NOMO-1 (cell line): ENCODE measurements around the gene TRIOBP.

Experiments
- DNase-seq, 2 experiments: peaks; one replicate each; lab custom pipeline; 2025; ENCODE audit not compliant: unreplicated experiment in 2 of 2; lab: John Stamatoyannopoulos, UW

Gene TRIOBP

DNA sequence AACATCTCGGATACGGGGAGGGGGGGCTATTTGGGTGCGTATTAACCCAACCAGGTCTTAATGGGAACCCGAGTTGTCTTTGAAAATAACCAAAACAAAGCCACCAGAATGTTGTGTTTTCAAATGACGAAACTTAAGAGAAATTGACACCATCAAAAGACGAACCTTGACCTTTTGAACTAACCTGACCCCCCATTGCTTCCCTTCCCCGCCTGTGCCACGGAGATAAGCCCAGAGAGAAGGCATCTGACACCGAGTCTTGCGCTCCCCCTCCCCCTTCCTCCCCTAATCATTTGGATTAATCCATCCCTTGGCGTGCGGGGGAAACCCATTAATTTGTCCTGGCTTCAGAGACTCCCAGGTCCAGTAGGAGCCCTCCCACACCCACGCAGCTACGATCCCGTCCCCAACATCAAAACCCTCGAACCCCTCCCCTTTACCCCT is 106.4 kb downstream of the TRIOBP start:
- no peak for DNase-seq

DNA sequence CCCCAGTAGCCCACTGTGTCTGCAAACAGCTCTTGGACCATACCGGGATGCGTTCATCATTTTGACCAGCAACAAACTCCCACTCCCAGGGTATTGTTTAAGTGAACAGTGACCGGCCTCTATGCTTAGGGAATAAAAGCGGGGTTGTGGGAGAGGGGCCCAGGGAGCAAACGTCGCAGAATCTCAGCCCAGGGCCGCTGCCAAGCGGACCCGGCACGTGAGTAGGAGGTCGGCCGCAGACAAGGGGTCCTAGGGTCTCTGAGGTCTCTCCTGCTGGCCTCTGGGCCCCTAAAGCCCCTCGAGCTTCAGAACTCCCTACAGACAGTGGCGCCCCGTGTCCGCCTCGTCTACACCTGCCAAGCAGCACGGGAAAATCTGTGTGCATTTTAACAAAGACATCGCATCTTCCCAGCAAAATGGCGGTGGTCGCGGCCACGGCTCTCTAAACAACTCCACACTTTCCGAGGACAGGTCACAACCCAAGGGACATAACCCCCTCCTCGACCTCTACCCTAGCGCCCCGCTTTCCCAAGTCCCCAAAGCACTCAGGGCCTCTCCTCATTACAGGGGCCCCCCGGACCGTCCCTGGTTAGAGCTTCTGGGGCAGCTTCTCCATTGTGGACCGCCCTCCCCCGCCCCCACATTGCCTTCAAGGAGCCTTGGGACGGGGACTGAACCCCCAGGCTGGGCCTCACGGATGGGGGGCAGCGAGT is 106.9 kb downstream of the TRIOBP start:
- DNase-seq: no peak

DNA sequence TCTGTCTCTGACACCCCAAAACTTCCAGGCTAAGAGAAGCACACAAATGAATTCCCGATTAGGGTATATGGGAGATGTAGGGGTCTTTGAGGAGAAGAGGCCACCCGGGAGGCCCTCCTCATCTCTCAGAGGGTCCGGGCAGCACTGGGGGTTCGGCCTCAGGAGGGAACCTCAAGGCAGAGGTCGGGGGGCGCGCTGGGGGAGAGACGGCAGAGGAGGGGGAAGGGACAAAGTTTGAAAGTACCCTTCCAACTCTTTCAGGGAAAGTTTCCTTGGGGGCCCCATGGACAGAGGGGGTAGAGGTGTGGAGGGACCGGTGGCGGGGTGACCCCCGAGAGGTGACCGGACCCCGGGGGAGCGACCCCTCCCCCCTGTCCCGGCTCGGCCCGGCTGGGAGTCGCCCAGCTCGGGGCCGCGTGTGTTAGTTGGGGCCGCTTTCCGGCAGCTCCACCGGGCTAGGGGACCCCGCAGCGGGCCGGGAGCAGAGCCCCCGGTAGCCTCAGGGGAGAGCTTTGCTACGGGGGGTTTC is 107.6 kb downstream of the TRIOBP start:
- no peak for DNase-seq

DNA sequence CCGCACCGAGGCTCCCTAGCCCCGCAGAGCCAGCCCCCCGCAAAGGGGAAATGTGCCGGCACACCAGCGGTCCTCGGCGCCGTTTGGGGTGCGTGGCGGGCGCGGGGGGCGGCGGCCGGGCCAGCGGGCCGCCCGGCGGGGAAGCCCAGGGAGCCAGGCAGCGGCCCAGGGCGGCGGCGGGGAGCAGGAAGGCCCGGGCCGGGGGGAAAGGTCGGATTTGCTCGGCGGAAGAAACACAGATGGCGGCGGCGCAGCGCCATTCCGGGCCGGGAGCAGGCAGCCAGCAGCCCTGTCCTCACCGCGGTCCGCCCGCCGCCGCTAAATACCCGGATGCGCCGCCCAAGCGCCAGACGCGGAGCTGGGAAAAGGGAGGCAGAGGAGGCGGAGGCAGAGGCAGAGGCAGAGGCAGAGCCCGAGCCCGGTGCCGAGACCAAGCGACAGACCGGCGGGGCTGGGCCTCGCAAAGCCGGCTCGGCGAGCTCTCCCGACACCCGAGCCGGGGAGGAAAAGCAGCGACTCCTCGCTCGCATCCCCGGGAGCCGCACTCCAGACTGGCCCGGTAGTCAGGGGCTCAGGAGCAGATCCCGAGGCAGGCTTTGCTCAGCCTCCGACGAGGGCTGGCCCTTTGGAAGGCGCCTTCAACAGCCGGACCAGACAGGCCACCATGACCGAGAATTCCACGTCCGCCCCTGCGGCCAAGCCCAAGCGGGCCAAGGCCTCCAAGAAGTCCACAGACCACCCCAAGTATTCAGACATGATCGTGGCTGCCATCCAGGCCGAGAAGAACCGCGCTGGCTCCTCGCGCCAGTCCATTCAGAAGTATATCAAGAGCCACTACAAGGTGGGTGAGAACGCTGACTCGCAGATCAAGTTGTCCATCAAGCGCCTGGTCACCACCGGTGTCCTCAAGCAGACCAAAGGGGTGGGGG is 108.3 kb downstream of the TRIOBP start:
- peak; percentile 50 to 74 for DNase-seq

DNA sequence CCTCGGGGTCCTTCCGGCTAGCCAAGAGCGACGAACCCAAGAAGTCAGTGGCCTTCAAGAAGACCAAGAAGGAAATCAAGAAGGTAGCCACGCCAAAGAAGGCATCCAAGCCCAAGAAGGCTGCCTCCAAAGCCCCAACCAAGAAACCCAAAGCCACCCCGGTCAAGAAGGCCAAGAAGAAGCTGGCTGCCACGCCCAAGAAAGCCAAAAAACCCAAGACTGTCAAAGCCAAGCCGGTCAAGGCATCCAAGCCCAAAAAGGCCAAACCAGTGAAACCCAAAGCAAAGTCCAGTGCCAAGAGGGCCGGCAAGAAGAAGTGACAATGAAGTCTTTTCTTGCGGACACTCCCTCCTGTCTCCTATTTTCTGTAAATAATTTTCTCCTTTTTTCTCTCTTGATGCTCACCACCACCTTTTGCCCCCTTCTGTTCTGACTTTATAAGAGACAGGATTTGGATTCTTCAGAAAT is 109.0 kb downstream of the TRIOBP start:
- no peak for DNase-seq

DNA sequence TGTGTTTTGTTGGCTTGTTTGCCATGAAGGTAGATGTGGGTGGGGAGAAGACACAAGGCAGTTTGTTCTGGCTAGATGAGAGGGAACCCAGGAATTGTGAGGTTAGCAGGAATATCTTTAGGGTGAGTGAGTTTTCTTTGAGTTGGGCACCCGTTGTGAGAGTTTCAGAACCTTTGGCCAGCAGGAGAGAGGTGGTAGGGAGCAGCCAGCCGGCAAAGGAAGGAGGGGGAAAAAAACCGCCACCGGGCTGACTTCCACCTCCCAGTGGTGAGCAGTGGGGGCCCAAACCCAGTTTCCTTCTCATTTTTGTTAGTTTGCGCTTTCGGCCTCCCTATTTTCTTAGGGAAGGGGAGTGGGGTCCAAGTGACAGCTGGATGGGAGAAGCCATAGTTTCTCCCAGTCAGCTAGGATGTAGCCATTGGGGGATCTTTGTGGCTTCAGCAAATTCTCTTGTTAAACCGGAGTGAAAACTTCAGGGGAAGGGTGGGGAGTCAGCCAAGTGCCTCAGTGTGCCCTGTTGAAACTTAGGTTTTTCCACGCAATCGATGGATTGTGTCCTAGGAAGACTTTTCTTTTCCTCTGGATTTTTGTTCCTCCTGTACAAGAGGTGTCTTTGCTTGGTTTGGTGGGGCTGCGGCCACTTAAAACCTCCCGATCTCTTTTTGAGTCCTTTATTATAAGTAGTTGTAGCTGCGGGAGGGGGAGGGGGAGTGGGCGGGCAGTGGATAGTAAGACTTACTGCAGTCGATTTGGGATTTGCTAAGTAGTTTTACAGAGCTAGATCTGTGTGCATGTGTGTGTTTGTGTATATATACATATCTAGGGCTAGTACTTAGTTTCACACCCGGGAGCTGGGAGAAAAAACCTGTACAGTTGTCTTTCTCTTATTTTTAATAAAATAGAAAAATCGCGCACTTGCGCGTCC is 109.8 kb downstream of the TRIOBP start:
- DNase-seq: peak; percentile 34 to 48

DNA sequence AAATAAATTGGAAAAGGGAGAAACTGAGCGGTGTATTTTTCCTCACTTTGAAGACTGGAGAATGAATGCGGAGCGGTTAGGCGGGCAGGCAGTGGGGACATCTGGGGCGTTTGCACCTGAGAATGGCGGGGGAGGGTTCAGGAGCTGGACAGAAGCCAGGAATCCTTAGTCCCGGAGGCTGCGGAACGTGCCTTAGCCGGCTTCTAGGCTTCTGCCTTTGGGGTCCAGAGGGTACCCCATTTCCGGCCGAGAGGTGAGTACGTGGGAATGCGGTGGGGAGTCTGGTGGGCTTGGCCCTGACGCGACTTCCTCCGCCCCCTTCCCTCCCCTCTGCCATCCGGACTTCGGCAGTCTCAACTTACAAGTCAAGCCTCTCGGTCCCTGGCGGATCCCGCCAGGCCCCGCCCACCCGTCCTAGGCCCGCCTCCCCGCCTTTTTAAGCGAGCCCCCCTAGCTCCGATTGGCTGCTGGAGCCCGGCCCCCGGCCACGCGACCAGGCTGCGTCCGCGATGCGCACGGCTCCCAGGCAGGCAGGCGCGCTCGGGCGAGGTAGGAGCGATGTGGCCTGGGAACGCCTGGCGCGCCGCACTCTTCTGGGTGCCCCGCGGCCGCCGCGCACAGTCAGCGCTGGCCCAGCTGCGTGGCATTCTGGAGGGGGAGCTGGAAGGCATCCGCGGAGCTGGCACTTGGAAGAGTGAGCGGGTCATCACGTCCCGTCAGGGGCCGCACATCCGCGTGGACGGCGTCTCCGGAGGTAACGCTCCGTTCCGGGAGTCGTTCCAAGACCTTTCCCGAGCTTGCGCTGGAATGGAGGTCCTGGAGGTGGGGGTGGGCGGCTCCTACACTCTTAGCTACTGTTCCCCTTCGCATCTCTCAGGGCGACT is 110.8 kb downstream of the TRIOBP start, which contains the start of gene GCAT:
Gene GCAT, plus strand, starts transcription at position 525 of the 884 bp plus-strand sequence. Its CDS starts 34 bp downstream, at position 559.
- DNase-seq: peak; percentile 92 to 96

DNA sequence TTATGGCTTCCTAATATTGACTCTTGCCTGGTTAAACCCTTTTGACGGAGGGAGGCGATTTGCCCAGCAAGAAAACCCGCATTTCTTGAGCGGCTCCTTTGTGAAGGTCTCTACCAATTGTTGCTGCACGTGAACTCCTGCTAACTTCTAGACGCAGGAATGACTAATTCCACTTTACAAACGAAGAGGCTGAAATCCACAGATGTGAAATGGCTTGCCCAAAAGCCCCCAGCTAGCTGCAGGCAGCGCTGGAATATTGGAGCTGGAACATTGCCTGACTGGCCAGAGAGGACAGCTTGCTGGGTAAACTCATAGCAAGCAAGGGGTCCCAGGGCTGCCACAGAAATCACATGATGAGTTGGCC is 111.4 kb downstream of the TRIOBP start:
- DNase-seq: no peak

DNA sequence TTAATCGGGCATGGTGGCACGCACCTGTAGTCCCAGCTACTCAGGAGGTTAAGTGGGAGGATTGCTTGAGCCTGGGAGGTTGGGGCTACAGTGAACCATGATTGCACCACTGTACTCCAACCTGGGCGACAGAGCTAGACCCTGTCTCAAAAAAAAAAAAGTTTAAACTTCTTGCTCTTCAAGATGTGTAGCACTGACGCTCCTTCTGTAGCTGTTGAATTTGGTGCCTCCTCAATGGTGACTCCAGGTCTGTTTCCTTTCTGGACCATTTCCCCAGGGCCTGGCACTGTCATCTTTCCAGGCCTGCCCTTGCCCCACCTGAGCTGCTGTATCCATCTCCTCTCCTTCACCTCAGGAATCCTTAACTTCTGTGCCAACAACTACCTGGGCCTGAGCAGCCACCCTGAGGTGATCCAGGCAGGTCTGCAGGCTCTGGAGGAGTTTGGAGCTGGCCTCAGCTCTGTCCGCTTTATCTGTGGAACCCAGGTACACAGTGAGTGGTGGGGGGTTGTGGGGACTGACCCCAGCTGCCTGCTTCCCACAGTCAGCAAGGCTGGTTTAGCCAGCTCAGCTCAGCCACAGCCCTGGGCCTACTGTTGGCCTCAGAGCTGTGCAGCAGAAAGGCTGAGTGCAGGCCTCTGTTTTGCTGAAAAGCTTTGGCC is 113.0 kb downstream of the TRIOBP start:
- DNase-seq: no peak

DNA sequence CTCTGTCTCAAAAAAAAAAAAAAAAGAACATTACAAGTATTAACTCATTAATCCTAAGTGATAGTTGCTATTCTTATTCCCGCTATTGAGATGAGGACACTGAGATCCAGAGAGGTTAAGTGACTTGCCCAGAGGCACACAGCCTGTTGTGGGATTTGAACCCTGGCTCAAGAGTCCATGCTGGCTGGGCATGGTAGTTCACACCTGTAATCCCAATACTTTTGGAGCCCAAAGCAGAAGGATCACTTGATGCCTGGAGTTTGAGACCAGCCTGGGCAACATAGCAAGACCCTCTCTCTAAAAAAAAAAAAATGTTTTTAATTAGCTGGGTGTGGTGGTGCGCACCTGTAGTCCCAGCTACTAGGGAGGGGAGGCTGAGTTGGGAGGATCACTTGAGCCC is 115.0 kb downstream of the TRIOBP start:
- DNase-seq: no peak

DNA sequence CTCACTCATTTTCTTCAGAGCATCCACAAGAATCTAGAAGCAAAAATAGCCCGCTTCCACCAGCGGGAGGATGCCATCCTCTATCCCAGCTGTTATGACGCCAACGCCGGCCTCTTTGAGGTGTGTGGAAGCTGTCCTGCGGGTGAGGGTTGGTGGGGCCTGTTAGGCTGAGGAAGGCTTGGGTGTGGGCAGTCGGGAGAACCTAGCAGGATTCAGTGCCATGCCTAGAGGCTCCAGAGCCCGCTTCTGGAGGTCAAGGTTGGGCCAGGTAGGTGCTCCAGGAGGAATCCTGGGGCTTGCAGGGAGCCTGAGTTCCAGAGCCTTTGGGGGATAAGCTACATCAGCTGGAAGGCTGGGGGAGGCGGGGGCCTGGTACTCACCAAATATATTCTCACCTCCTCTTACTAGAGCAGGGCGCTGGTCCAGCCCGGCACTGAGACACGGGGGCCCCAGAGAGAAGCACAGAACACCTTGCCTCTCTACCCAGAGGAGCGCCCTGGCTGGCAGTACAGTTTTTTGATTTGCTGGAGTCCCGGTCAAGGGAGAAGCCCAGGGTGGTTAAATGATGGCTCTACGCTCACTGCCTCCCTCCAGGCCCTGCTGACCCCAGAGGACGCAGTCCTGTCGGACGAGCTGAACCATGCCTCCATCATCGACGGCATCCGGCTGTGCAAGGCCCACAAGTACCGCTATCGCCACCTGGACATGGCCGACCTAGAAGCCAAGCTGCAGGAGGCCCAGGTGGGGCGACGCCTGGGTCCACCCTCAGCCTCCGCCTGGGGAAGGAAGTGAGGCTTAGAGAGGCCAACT is 116.2 kb downstream of the TRIOBP start:
- no peak for DNase-seq

DNA sequence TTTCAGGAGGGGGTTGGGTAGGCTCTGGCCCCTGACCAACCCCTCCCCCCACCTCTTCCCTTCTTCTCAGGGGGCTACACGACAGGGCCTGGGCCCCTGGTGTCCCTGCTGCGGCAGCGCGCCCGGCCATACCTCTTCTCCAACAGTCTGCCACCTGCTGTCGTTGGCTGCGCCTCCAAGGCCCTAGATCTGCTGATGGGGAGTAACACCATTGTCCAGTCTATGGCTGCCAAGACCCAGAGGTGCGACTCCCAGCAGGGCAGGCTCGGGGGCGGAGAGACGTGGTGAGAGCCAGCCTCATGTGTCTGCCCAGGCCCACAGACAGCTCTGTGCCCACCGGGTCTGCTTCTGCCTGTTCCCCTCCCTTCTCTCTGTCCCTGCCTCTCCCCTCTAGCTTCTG is 118.7 kb downstream of the TRIOBP start:
- DNase-seq: no peak

DNA sequence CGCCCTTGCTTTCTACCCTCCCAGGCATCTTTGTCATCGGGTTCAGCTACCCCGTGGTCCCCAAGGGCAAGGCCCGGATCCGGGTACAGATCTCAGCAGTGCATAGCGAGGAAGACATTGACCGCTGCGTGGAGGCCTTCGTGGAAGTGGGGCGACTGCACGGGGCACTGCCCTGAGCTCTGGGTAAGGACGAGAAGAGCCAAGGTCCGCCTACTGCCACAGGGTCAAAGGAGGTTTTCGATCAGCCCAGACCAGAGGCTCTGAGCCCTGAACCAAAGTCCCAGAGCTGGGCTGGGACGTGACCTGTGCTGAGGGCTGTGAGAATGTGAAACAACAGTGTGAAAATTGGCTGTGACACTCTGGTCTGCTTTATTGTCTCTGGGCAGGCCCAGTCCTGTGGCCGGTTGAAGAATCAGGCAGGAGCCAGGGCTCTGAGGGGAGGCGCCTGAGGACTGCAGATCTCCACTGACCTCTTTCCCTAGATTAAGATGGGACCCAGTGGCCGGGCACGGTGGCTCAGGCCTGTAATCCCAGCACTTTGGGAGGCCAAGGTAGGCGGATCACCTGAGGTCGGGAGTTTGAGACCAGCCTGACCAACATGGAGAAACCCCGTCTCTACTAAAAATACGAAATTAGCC is 119.8 kb downstream of the TRIOBP start:
- DNase-seq: no peak

DNA sequence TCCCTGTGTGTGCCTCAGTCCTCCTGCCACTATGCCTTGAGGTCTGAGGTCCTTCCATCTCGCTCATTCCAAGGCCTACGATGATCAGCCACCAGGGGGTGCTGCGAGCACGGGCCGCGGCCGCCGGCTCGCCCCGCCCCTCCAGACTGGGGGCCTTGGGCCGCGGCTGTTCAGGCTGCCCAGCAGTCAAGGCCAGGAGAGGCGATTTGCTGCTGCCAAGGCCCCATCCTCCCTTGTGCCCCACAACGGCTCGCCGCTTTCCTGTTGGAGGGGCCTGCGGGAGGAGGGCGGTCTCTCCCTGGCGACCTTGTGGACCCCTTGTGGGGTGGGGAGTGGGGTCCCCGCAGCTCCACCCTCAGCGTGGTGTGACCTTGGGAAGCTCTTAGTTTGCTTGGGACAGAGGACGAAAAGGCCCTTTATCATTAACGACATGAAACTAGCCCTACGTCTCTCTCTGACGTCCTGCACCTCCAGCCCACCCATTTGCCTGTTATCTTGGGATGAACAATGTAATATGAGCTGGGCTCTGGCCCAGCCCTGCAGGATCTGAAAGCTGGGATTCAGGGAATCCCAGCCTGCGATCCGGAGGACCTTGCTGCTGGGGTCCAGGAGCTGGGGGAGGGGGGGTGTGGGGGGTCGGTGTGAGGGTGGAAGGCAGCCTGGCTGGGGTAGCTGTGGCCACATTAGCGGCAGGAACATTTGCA is 121.0 kb downstream of the TRIOBP start:
- peak; percentile 72 to 81 for DNase-seq

DNA sequence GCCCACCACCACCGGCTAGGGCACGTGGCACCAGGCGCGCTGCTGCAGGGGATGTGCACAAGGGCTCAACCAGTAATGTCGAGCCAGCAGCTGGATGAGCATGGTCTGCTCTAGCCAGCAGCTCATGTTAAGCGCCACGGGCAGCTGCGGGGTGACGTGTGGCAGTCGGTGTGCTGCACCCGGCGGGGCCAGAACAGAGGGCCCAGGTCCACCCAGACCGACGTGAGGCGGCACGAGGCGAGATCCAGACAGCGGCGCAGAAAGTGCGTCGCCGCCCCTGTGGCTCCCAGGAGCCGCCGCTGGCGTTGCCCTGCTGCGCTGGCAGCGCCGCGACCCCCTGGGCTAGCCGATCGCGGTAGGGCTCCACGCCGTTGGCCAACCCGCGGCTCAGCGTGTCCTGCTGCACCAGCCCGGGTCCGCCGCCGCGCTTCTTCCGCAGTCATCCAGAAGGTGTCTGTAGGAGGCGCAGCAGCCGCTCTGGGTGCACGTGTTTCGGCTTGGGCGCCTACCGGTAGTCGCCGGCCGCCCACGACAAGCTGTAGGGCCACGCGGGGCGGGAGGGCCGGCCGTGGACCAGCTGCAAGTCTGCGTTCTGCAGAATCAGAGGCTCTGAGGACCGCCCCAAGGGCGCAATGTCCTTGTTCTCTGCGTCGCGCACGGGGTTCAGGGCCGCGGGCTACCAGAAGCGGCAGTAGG is 121.7 kb downstream of the TRIOBP start:
- DNase-seq: peak; percentile 22 to 47

DNA sequence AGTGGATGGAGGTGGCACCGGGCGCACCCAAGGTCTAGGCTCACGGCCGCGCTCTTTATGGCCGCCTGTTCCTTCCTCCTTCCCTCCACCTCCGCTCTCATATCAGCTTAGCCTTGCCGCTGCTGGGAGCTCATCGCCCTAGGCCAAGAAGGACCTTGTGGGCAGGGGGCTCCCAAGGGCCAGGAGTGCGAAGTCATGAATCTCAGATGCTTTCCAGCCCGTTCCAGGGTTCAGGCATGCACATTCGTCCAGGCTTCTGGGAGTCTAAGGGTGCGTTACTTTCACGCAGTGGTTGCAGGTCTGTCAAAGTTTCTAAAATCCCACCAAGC is 122.2 kb downstream of the TRIOBP start:
- DNase-seq: no peak

DNA sequence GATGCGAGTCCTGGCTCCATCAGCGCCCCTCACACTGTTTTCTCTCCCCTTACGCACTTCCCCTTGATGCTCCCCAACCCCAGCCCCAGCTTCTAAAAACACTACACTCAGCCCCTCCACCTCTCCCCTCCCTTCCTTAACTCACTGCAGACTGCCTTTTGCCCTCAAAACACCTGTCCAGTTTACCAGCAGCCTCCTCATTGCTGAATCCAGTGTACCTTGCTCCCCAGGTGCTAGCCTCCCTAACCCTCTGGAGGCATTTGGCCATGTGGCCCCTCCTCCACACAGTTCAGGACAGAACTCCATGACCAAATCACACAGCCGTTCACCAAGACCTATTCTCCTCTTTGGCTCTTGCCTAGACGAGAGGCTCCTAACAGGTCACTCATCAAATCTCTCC is 123.5 kb downstream of the TRIOBP start:
- DNase-seq: no peak
